ENCODE measurements around the gene TEX11.

GRCh38 chrX:70954871-70955270 lies 46.4 kb upstream of the TEX11 start:
- no peak for TF ChIP-seq POLR2AphosphoS5 (IDR thresholded peaks at IDR 0.05)
- no peak for TF ChIP-seq CTCF (IDR thresholded peaks at IDR 0.05)
- no peak for TF ChIP-seq POLR2A (IDR thresholded peaks at IDR 0.05)

Data from stomach (tissue), 4 donors.